Sigmoid colon (tissue), 4 donors: Measurements from ENCODE around the gene IGF2BP3.

Experiments used
- CTCF ChIP-seq, 4 experiments: fragments of 450-650 bp in 3 of 4; fragments of 200-600 bp in 1 of 4; IDR thresholded peaks; one replicate each; pipeline ENCODE4 v1.5.1; 2016 to 2019; ENCODE audit warnings: antibody characterized with exemption in 4 of 4, mild to moderate bottlenecking in 3 of 4, moderate library complexity in 2 of 4
- POLR2A ChIP-seq, 2 donors: fragments of 450-650 bp; IDR thresholded peaks; one replicate each; pipeline ENCODE4 v1.6.1; 2016; ENCODE audit warnings: antibody characterized with exemption in 2 of 2, mild to moderate bottlenecking in 2 of 2, moderate library complexity in 2 of 2
- POLR2AphosphoS5 ChIP-seq, 4 donors: sonication (generic); formaldehyde crosslinking; IDR thresholded peaks; one replicate each; pipeline ENCODE4 v1.6.1; 2017; ENCODE audit warnings: antibody characterized with exemption in 4 of 4

- no peak for TF ChIP-seq CTCF (IDR thresholded peaks at IDR 0.05)
- no peak for TF ChIP-seq POLR2AphosphoS5 (IDR thresholded peaks at IDR 0.05)
- no peak for TF ChIP-seq POLR2A (IDR thresholded peaks at IDR 0.05)
Observed at GRCh38 chr7:23426876-23427275, 43.4 kb downstream of the IGF2BP3 start.
